GM10248 (cell line): Measurements from ENCODE around the gene TIGD2.

Experiments
- CTCF ChIA-PET: fragments of 300-600 bp; sonication (Branson Sonifier 250); formaldehyde crosslinking; extraction: SDS; loops from one replicate; lab custom pipeline; 2021; ENCODE audit warnings: antibody characterized with exemption; lab: Yijun Ruan, JAX
- POLR2A ChIA-PET: fragments of 350-650 bp; sonication (Branson Sonifier 250); formaldehyde crosslinking; extraction: SDS; loops from one replicate; lab custom pipeline; 2020; ENCODE audit warnings: antibody characterized with exemption; lab: Yijun Ruan, JAX
- DNase-seq: peaks from one replicate; pipeline ENCODE4 v3.0.0; 2012; ENCODE audit errors: extremely low spot score
- TF ChIP-seq, protein P1 (sequence below): IDR thresholded peaks from 2 replicates; pipeline ENCODE4 v1.5.1; 2012; ENCODE audit warnings: mild to moderate bottlenecking, low read depth; ENCODE audit errors: extremely low read depth, missing control alignments, control extremely low read depth

Gene TIGD2

DNA sequence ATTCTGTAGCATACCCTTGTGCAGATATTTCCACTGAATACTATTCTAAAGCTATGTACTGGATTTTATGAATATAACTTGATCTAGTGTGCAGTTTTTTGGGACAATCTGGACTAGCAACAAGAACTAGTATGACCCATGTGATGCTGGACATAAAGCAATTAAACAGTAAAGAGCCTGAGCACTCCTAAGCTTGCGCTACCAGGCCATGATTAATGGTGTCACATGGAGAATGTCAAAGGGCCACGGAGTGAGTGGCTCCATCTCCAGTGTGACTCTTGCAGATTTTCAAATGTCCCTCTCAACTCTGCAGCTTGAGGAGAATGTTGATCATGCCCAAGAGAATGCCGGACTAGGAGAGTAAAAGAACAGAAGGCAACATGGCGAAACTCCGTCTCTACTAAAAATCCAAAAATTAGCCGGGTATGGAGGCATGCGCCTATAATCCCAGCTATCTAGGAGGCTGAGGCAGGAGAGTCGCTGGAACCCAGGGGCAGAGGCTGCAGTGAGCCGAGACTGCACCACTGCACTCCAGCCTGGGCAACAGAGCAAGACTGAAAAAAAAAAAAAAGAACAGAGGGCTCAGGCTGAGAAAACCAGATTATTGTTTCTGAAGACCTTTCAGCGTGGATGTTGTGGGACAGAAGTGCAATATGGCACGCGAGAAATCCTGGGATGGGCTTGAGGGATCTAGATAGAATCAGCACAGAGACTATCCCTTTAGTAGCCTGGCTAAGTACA lies 45.0 kb downstream of the TIGD2 start:
- DNase-seq, result no peak
- CTCF ChIA-PET, result no interaction called here
- POLR2A ChIA-PET, result no interaction called here

DNA sequence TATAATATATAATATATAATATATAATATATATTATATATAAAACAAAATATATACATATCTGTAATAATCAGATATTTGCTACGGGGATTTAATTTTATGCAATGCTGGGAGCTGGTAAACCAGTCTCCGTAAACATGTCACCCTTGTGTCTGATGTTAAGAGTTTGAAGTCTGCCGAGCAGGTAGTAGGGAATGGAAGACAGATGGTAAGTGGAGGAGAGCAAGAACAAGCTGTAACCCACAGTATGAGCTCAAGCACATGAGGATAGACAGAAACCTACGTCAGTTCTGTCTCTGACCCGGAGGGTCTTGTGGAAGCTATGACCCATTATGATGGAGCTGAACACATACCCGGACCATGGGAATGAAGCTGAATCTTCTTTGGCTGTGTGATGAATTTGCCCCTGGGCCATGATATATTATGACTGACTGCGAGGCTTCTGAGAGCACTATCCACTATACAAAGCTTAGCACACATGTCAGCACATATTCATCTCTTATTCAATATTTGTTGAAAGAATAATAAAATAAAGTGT lies 46.2 kb downstream of the TIGD2 start:
- ChIA-PET POLR2A (no interaction called here), CTCF (interaction anchor here (0.9 to 1.8 kb wide), 6 partner anchors 17 to 618 kb away, joined by 3 to 6 read pairs (median 3); no protein-coding TSS in a partner anchor)
- TF ChIP-seq, protein P1, sequence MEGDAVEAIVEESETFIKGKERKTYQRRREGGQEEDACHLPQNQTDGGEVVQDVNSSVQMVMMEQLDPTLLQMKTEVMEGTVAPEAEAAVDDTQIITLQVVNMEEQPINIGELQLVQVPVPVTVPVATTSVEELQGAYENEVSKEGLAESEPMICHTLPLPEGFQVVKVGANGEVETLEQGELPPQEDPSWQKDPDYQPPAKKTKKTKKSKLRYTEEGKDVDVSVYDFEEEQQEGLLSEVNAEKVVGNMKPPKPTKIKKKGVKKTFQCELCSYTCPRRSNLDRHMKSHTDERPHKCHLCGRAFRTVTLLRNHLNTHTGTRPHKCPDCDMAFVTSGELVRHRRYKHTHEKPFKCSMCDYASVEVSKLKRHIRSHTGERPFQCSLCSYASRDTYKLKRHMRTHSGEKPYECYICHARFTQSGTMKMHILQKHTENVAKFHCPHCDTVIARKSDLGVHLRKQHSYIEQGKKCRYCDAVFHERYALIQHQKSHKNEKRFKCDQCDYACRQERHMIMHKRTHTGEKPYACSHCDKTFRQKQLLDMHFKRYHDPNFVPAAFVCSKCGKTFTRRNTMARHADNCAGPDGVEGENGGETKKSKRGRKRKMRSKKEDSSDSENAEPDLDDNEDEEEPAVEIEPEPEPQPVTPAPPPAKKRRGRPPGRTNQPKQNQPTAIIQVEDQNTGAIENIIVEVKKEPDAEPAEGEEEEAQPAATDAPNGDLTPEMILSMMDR, result no peak
- DNase-seq, result no peak

More for the DNA sequence above, 45.0 kb downstream of the TIGD2 start:
- TF ChIP-seq, protein P1, result no peak

DNA sequence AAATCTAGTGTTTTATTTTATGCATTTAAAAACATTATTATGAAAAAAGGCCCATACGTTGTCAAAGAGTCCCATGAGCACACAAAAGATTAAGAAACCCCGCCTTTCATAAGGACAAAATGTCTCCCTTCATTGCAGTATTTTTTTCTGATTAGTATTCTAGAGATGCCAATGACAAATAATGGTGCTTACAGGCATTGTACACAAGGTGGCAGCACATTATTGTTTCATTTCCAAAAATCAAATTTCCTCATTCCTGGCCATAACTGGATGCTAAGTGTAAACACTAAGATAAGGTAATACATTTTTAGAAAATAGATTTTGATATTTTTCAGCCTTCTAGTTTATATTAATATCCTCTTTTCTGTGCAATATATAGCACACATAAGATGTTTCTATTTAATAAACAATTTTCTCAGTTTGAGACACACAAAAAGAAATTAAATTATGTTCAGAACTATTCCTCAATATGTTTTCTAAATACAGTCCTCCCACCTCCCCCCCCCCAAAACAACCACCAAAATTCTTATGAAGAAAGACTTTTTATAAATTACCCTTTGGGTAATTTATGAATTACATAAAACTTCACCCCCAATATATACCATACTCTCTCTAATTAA lies 47.7 kb downstream of the TIGD2 start:
- TF ChIP-seq, protein P1, result peak; percentile 71
- ChIA-PET CTCF (interaction anchor here (0.7 to 2.5 kb wide), 7 partner anchors 9 to 36 kb away, joined by 3 to 9 read pairs (median 7); no protein-coding TSS in a partner anchor), POLR2A (no interaction called here)
- peak; percentile 22 for DNase-seq

DNA sequence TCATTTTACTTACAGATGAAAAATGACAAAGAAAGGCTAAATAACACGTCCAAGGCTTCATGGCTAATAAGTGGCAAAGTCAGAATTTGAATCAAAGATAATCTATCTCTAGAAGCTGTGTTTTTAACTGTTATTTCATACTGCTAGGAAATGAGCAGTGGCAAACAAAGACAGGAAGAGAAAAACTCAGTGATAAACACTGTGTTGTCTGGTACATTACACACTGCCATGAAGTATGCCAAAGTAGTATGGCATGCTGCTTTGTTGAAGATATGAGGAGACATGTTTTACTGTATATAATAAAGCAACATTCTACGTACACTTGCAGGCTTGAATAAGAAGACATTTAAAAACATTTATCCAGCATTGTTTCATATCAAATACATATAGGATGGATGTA lies 49.5 kb downstream of the TIGD2 start:
- CTCF ChIA-PET, result no interaction called here
- TF ChIP-seq, protein P1, result no peak
- no peak for DNase-seq
- POLR2A ChIA-PET, result no interaction called here

DNA sequence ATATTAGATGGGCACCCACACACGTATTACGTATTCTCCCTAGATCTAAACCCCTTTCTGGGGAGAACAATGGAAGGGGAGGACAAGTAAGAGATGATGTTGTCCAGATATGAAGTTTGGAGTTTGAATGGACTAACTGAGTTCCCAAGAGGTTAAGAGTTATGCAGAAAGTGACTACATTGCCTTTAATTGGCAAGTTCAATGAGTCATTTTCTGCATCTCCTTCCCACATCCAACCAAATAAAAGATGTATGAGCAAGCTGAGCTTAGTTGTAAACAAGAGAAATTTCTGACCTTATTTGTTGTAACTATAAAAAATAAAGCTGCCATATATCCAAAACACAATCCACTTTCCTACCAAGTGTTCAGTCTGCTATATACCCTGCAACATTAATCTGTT lies 50.5 kb downstream of the TIGD2 start:
- TF ChIP-seq, protein P1, result no peak
- POLR2A ChIA-PET, result no interaction called here
- DNase-seq, result no peak
- CTCF ChIA-PET, result interaction anchor here (1.3 to 2.9 kb wide), 3 partner anchors 9 to 65 kb away, joined by 4 to 9 read pairs (median 7); no protein-coding TSS in a partner anchor

DNA sequence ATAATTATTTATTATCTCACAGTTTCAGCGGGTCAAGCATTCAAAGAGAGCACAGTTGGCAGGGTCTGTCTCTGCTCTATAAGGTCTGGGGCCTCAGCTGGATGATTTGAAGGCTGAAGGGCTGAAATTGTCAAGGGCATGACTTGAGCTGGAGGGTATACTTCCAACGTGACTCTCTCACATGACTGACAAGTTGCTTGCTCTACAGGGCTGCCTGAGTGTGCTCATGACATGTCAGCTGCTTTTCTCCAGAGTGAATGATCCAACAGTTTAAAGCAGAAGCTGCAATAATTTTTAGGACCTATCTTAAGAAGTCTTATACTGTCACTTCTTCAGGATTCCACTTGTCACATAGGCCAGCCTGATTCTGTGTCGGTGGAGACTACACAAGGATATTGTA lies 51.2 kb downstream of the TIGD2 start:
- ChIA-PET CTCF (interaction anchor here (1.0 to 3.1 kb wide), 6 partner anchors 9 to 344 kb away, joined by 3 to 15 read pairs (median 6); no protein-coding TSS in a partner anchor), POLR2A (no interaction called here)
- DNase-seq, result no peak
- TF ChIP-seq, protein P1, result no peak
